Kidney (tissue), 14 donors: ENCODE measurements around the gene ATP6V1B1. TPM values are rescaled to one million over a fixed set of nuclear protein-coding genes. Genes with fewer than 3 reads are reported as not detected.

Experiments used
- DNase-seq, 5 donors: peaks; one replicate each; pipeline ENCODE4 v3.0.0-alpha.2; 2013 to 2020
- FAIRE-seq: peaks from 2 replicates; lab custom pipeline; 2012; peaks lifted over from hg19 to GRCh38; lab: Jason Lieb, UNC
- H3K27ac ChIP-seq, 2 donors: one replicate each; pipeline ENCODE4 v1.7.0; 2013; ENCODE audit warnings: low read depth in 2 of 2, low read length in 2 of 2, inconsistent platforms in 1 of 2
- H3K27me3 ChIP-seq: one replicate; pipeline ENCODE4 v1.7.1; 2013; ENCODE audit warnings: low read length, inconsistent platforms; ENCODE audit not compliant: control insufficient read depth, insufficient read depth
- H3K36me3 ChIP-seq, 3 donors: one replicate each; pipeline versions ENCODE4 v1.7.0 to v1.7.1; 2013; ENCODE audit warnings: low read length in 3 of 3, control low read depth in 1 of 3, inconsistent platforms in 1 of 3; ENCODE audit not compliant: insufficient read depth in 3 of 3, control insufficient read depth in 2 of 3
- H3K4me1 ChIP-seq, 3 donors: one replicate each; pipeline versions ENCODE4 v1.7.0 to v1.7.1; 2013; ENCODE audit warnings: low read length in 3 of 3, inconsistent platforms in 1 of 3, low read depth in 1 of 3; ENCODE audit not compliant: control insufficient read depth in 2 of 3, insufficient read depth in 2 of 3
- H3K4me3 ChIP-seq, 3 donors: one replicate each; pipeline versions ENCODE4 v1.7.0 to v1.8.1; 2013; ENCODE audit warnings: low read length in 3 of 3, control low read depth in 1 of 3, inconsistent platforms in 1 of 3
- H3K9ac ChIP-seq, 3 donors: one replicate each; pipeline versions ENCODE4 v1.7.0 to v1.7.1; 2013; ENCODE audit warnings: low read length in 3 of 3, control low read depth in 1 of 3, inconsistent platforms in 1 of 3
- H3K9me3 ChIP-seq, 3 donors: one replicate each; pipeline versions ENCODE4 v1.7.0 to v1.7.1; 2013; ENCODE audit warnings: low read length in 3 of 3, control low read depth in 1 of 3, inconsistent platforms in 1 of 3; ENCODE audit not compliant: control insufficient read depth in 2 of 3, insufficient read depth in 1 of 3
- intact Hi-C: fragments of 100-400 bp; cut with DNase I; formaldehyde crosslinking; loops from one replicate; pipeline ENCODE4 v1.11.1; 2022
- polyA plus RNA-seq: library from polyadenylated mRNA; stranded (reverse); fragments of 350-450 nt; fragmentation: Illumina TruSeq; extraction: RNeasy Lipid Tissue Mini Kit (QIAGEN cat#74804); gene quantifications from one replicate; pipeline ENCODE4 v1.2.3, GENCODE V29; 2014; ENCODE audit warnings: low read depth, low replicate concordance; ENCODE audit not compliant: insufficient read depth
- total RNA-seq: library from RNA; stranded (reverse); fragmentation: NEBNext Ultra II Directional; extraction: Animal tissue kit (Norgen Biotek cat#: 25700); gene quantifications from one replicate; pipeline ENCODE4 v1.2.1, GENCODE V29; 2021
- TF ChIP-seq, protein P1 (sequence below): IDR thresholded peaks from 3 replicates; pipeline ENCODE4 v1.5.1; 2012; ENCODE audit warnings: mild to moderate bottlenecking, moderate library complexity, borderline replicate concordance; ENCODE audit not compliant: insufficient read depth; ENCODE audit errors: extremely low read depth
- donor health status: control.
- donor health status: control.
- donor health status: control.
- donor health status: control.
- donor health status: control.
- donor health status: DM: yes; HTN: yes; CAD: no.
- donor health status: Normal renal cell carcinoma (clear cell type).

ATP6V1B1 gene
- total and polyA plus RNA-seq, 2 donors from 2014 or later = 37.9 to 400 TPM

DNA sequence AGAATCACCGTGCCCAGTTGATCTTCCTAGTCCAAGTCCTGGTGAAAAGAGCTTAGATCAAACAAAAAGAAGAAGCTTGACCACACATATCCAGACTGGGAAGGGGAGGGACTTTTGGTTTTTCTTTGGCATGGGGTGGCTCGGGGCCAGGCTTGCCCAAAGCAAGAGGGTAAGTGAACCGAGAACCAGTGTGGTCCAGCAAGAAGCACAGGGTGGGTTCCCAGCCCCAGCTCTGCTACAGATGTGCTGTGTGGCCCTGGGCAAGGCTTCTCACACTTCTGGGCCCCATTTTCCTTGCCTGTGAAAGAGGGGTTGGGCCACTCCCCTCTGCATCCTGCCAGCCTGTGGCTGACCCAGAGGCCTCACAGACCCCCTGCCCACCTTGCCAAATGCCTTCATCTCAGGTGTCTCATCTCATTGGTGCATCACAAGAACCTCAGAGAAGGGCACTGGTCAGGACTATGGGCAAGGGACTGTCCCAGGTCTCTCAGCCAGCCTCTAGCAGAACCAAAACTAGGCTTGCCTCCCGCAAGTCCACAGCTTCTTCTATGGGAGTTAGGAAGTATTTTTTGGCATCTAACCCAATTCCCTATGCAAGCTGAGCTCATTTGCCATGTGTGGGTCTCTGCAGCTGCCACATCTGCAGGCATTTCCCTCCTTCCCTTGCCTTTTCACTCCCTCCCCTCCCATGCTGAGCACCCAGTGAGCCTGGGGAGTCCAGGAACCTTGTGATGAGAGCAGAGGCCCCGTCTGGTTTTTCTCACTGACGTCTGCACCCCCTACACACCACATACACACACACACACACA lies 6.9 kb downstream of the ATP6V1B1 start:
- Histone ChIP-seq H3K9ac (no peak overlapping the region), H3K36me3 (no peaks in the 10 kb centered on the region), H3K4me1 (no peaks in the 10 kb centered on the region), H3K9me3 (no peaks in the 10 kb centered on the region), H3K27ac (no peak overlapping the region), H3K4me3 (no peak overlapping the region), H3K27me3 (peaks cover 7% of the 10 kb centered on the region)
- intact Hi-C loops = no loop called here
- TF ChIP-seq, protein P1, sequence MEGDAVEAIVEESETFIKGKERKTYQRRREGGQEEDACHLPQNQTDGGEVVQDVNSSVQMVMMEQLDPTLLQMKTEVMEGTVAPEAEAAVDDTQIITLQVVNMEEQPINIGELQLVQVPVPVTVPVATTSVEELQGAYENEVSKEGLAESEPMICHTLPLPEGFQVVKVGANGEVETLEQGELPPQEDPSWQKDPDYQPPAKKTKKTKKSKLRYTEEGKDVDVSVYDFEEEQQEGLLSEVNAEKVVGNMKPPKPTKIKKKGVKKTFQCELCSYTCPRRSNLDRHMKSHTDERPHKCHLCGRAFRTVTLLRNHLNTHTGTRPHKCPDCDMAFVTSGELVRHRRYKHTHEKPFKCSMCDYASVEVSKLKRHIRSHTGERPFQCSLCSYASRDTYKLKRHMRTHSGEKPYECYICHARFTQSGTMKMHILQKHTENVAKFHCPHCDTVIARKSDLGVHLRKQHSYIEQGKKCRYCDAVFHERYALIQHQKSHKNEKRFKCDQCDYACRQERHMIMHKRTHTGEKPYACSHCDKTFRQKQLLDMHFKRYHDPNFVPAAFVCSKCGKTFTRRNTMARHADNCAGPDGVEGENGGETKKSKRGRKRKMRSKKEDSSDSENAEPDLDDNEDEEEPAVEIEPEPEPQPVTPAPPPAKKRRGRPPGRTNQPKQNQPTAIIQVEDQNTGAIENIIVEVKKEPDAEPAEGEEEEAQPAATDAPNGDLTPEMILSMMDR = no peak
- DNase-seq (no peak), FAIRE-seq (no peak)

DNA sequence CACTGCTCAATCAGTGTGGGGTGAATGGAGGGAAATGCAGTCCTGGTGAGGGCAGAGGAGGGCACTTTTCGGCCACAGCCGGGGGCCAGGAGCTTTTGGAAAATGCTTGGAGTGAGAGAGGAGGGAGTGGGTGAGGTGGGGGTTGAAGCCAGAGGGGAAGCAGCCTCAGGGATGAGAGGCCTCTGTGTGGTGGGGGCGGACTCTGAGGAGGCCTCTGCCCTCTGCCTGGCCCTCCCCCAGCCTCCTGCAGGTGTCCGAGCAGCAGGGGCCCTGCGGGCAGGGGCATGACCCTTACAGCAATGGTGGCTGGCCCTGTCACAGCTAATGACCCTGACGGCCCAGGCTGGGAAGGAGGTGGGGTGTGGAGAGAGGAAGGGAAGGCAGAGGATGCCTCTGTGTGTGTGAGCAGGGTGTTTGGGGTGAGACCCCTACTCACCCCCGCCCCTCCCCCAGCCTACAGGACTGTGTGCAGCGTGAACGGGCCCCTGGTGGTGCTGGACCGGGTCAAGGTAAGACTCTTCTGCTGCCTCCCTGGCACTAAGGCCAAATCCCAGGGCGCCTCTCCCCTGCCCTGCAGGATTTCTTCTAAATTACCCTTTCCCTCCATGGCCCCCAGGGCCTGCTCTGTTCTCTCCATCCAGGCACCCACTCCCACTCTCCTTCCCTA lies 7.6 kb downstream of the ATP6V1B1 start:
- Histone ChIP-seq H3K27ac (no peak overlapping the region), H3K9ac (no peak overlapping the region), H3K9me3 (no peaks in the 10 kb centered on the region), H3K36me3 (no peaks in the 10 kb centered on the region), H3K4me1 (peaks cover 0 to 6% (median 0%) of the 10 kb centered on the region in 3 donors), H3K4me3 (no peak overlapping the region), H3K27me3 (peaks cover 12% of the 10 kb centered on the region)
- no peak for FAIRE-seq
- no peak for DNase-seq
- TF ChIP-seq, protein P1 = no peak
- intact Hi-C loops = no loop called here

DNA sequence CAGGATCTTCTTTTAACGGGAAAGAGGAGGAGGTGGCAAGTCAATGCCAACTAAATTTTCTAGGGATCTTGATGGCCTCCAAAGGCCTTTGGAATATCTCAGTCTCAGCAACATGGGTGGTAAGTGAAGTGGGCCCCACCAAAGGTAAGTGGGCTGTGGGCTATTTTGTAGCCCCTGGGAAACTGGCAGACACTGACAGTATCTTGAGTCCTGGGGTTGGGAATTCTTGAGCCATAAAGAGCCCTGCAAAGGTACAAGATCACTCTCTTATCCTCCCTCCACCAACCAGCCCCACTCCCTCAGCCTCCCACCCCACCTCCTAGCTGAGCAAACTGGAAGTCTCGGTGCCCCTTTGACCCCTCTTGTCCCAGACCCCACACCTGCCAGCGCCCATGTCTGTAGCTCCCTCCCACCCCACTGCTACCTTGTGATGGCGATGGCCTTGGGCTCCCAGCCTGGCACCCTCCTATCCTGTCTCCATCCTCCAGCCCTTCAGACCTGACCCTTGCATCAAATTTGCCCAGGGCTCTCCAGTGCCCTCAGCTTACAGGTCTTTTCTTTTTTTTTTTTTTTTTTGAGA lies 8.5 kb downstream of the ATP6V1B1 start:
- Histone ChIP-seq H3K4me1 (peaks cover 0 to 9% (median 0%) of the 10 kb centered on the region in 3 donors), H3K27me3 (peaks cover 18% of the 10 kb centered on the region), H3K36me3 (no peaks in the 10 kb centered on the region), H3K9me3 (no peaks in the 10 kb centered on the region), H3K27ac (no peak overlapping the region), H3K9ac (no peak overlapping the region), H3K4me3 (no peak overlapping the region)
- no peak for DNase-seq
- intact Hi-C loops = no loop called here
- no peak for FAIRE-seq
- TF ChIP-seq, protein P1 = no peak
